ENCODE measurements around the gene FGFR1OP2. TPM values are rescaled to one million over a fixed set of nuclear protein-coding genes. Genes with fewer than 3 reads are reported as not detected.
A peak's percentile ranks its signal among the peaks of the same experiment; 100 is the strongest.

The FGFR1OP2 gene
- total RNA-seq (2021) (38.8 and 45.7 TPM in 2 replicates), Bru-seq, nascent RNA (percentile 94 among the genes with signal in this experiment), BruChase-seq, experiment 1, labeled RNA remaining after a 2-hour chase (percentile 92 among the genes with signal in this experiment), BruChase-seq, experiment 2, labeled RNA remaining after a 6-hour chase (percentile 88 among the genes with signal in this experiment)
- long read RNA-seq, transcript FGFR1OP2-206 (5 exons, 956 nt): minor isoform, 5 of 49 reads
- long read RNA-seq, transcript FGFR1OP2-202 (6 exons, 2,790 nt): major isoform, 38 of 49 reads
- long read RNA-seq, partial matches to known transcripts: 0 of 49 reads
- long read RNA-seq, other reads (novel, unspliced or antisense): 2 of 49 reads

DNA sequence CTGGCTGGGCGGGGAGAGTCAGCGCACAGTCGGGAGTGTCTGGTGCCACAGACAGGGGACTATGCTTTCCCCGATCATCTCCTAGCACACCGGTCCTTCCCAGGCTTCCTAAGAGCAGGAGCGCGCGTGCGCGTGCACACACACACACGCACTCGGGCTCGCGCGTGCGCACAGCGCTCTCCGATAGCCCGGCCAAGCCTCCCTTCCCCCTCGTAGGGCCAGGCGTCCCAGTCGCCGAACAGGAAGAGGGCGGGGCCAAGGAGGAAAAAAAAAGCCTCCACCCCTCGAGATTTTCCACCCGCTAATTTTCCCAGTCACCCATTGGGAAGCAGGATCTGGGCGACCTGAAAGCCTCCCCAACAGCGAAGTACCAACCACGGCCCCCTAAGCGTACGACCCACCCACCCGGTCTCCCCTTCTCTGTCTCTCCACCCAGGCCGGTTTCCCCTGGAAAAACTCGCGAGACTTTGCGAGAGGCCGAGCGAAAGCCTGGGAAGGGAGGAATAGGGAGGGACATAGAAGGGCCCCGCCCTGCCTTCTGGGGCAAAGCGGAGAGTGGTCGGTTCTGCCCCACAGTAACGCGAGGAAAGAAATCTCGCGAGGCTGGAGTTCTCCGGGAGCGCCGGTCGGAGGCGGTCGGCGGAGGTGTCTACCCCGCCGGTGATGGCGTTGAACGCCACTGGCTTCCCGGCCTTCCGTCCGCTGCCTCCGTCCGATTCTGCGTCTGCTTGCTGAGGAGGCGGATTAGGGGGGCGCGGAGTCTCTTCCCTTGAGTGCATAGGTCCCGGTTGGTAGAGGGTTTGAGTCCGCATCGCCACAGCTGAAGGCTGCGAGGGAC, at the start of gene FGFR1OP2, which contains the start of gene INTS13:
Gene FGFR1OP2 (plus strand): TSS at position 608 of the 838 bp plus-strand sequence. CDS start 15,689 bp downstream, outside the sequence.
Gene INTS13 (minus strand): TSS at position 119 of the 838 bp plus-strand sequence. CDS start 1,178 bp downstream, outside the sequence.
- peak within 1 kb of the TSS; percentile 92 for H3K27ac ChIP-seq
- peaks cover 6% of the 10 kb centered on the region; the same call in 1 of the 2 replicates for H4K20me1 ChIP-seq (ENCODE audit: insufficient read depth)
- peak within 1 kb of the TSS; percentile 90 for H3K4me3 ChIP-seq
- H3K27me3 ChIP-seq (ENCODE audit: insufficient read depth, low read depth): no peaks in the 10 kb centered on the region
- DNase-seq: peak; percentile 94 to 100
- TF ChIP-seq, protein P1, sequence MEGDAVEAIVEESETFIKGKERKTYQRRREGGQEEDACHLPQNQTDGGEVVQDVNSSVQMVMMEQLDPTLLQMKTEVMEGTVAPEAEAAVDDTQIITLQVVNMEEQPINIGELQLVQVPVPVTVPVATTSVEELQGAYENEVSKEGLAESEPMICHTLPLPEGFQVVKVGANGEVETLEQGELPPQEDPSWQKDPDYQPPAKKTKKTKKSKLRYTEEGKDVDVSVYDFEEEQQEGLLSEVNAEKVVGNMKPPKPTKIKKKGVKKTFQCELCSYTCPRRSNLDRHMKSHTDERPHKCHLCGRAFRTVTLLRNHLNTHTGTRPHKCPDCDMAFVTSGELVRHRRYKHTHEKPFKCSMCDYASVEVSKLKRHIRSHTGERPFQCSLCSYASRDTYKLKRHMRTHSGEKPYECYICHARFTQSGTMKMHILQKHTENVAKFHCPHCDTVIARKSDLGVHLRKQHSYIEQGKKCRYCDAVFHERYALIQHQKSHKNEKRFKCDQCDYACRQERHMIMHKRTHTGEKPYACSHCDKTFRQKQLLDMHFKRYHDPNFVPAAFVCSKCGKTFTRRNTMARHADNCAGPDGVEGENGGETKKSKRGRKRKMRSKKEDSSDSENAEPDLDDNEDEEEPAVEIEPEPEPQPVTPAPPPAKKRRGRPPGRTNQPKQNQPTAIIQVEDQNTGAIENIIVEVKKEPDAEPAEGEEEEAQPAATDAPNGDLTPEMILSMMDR (conservative IDR thresholded peaks at IDR 0.05): no peak
- TF ChIP-seq EZH2 (IDR thresholded peaks at IDR 0.05; ENCODE audit: low read depth): no peak
- H3K9me3 ChIP-seq (ENCODE audit: insufficient read depth, low read depth): no peaks in the 10 kb centered on the region
- POLR2A ChIA-PET (ENCODE audit: unreplicated experiment): interaction anchor here (0.7 kb wide), 1 partner anchor 368 kb away, joined by 7 read pairs; no protein-coding TSS in a partner anchor
- peaks cover 40% of the 10 kb centered on the region for H3K4me1 ChIP-seq (replicated peaks; ENCODE audit: insufficient read depth)
- peaks cover 17% of the 10 kb centered on the region for H3K36me3 ChIP-seq (ENCODE audit: low read depth)
- H2AFZ ChIP-seq: peak within 1 kb of the TSS; percentile 93
- peaks cover 19% of the 10 kb centered on the region for H3F3A ChIP-seq (ENCODE audit: insufficient read depth, low read depth)
- no peaks in the 10 kb centered on the region for H3K9me2 ChIP-seq (ENCODE audit: insufficient read depth)
- intact Hi-C loops (cut with micrococcal nuclease; ENCODE audit: unreplicated experiment): loop anchor here (1.0 to 10.0 kb wide), 3 partner anchors 76 to 447 kb away; partner anchors contain the start of gene TM7SF3
- peak within 1 kb of the TSS; percentile 87 for H3K4me2 ChIP-seq
- CTCF ChIA-PET: no interaction called here
- peaks cover 93% of the 10 kb centered on the region for H3K79me2 ChIP-seq (ENCODE audit: low read depth)
- BruUV-seq (replicated peaks): no TSS peak

DNA sequence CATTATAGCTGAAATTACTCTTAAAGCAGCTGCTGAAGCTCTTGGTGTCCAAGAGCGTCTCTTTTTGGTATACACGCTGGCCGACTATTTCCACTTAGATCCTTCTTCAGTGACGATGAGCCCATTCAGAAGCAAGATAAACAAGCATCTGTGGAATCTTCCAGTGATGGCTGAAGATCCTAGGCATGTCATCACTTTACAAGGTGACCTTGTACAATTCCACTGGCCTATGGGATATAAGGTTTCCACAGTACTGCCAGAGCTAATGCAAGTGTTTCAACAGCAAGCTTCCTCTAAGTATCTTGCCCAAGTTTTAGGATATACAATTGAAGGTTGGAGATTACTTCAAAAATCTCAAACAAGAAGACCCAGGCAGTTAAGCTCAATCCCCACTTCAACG, 47.5 kb upstream of the FGFR1OP2 start:
- no peak for DNase-seq
- Histone ChIP-seq H3K4me2 (no peak overlapping the region), H3K36me3 (ENCODE audit: low read depth) (no peaks in the 10 kb centered on the region), H3K79me2 (ENCODE audit: low read depth) (no peaks in the 10 kb centered on the region), H2AFZ (no peak overlapping the region), H3K4me1 (replicated peaks; ENCODE audit: insufficient read depth) (no peaks in the 10 kb centered on the region), H3K9me2 (ENCODE audit: insufficient read depth) (no peaks in the 10 kb centered on the region), H3F3A (ENCODE audit: insufficient read depth, low read depth) (no peaks in the 10 kb centered on the region), H3K4me3 (no peak overlapping the region), H3K27me3 (ENCODE audit: insufficient read depth, low read depth) (no peaks in the 10 kb centered on the region), H4K20me1 (ENCODE audit: insufficient read depth) (no peaks in the 10 kb centered on the region), H3K9me3 (ENCODE audit: insufficient read depth, low read depth) (no peaks in the 10 kb centered on the region), H3K27ac (no peak overlapping the region)
- ChIA-PET CTCF (interaction anchor here (0.7 kb wide), 1 partner anchor 384 kb away, joined by 3 read pairs; no protein-coding TSS in a partner anchor), POLR2A (ENCODE audit: unreplicated experiment) (no interaction called here)
- BruUV-seq (replicated peaks): no TSS peak
- TF ChIP-seq, protein P1 (conservative IDR thresholded peaks at IDR 0.05): no peak
- TF ChIP-seq EZH2 (IDR thresholded peaks at IDR 0.05; ENCODE audit: low read depth): no peak
- intact Hi-C loops (cut with micrococcal nuclease; ENCODE audit: unreplicated experiment): no loop called here

DNA sequence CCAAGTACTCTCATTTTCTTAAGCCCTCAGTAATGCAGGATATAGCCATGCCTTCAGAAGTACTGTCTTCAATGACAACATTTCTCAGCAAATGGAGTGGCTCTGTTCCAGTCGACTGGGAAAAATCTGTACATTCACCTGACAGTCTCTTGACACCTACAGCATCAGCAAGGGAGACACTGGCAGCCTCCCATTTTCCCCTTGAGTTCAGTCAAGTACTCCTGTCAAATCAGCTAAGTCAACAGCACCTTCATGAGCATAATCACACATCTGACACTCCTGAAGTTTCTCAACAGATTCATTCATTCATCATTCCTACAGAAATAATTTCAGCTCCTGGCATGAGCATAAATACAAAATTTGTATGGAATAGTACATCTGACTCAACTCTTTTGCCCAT, 46.6 kb upstream of the FGFR1OP2 start:
- no peaks in the 10 kb centered on the region for H3F3A ChIP-seq (ENCODE audit: insufficient read depth, low read depth)
- H3K4me2 ChIP-seq: no peak overlapping the region
- ChIA-PET POLR2A (ENCODE audit: unreplicated experiment) (no interaction called here), CTCF (no interaction called here)
- no peaks in the 10 kb centered on the region for H4K20me1 ChIP-seq (ENCODE audit: insufficient read depth)
- H3K27me3 ChIP-seq (ENCODE audit: insufficient read depth, low read depth): no peaks in the 10 kb centered on the region
- no peaks in the 10 kb centered on the region for H3K9me3 ChIP-seq (ENCODE audit: insufficient read depth, low read depth)
- no peaks in the 10 kb centered on the region for H3K79me2 ChIP-seq (ENCODE audit: low read depth)
- H3K27ac ChIP-seq: no peak overlapping the region
- no TSS peak for BruUV-seq (replicated peaks)
- no peaks in the 10 kb centered on the region for H3K36me3 ChIP-seq (ENCODE audit: low read depth)
- H3K4me3 ChIP-seq: no peak overlapping the region
- H3K4me1 ChIP-seq (replicated peaks; ENCODE audit: insufficient read depth): no peaks in the 10 kb centered on the region
- H3K9me2 ChIP-seq (ENCODE audit: insufficient read depth): no peaks in the 10 kb centered on the region
- no peak for TF ChIP-seq EZH2 (IDR thresholded peaks at IDR 0.05; ENCODE audit: low read depth)
- TF ChIP-seq, protein P1 (conservative IDR thresholded peaks at IDR 0.05): no peak
- intact Hi-C loops (cut with micrococcal nuclease; ENCODE audit: unreplicated experiment): no loop called here
- no peak for DNase-seq
- no peak overlapping the region for H2AFZ ChIP-seq

Data from PC-9 (cell line).